IMR-90 (cell line): ENCODE measurements around the gene VPS41. TPM values are rescaled to one million over a fixed set of nuclear protein-coding genes. Genes with fewer than 3 reads are reported as not detected.
A peak's percentile ranks its signal among the peaks of the same experiment; 100 is the strongest.

ENCODE experiments used
- ATAC-seq: fragments of 200-7000 bp; cut with Tn5 transposase; 2 replicates; pipeline ENCODE4 v1.9.1; 2020; ENCODE audit warnings: low read depth, mild to moderate bottlenecking, moderate library complexity
- BruUV-seq: library from RNA; stranded (reverse); fragments of 400-500 nt; replicated peaks from 2 replicates; lab custom pipeline; 2021; lab: Mats Ljungman, UMichigan
- CTCF ChIA-PET: fragments of 300-600 bp; formaldehyde crosslinking; extraction: SDS; loops from one replicate; lab custom pipeline; 2021; ENCODE audit warnings: antibody characterized with exemption; lab: Yijun Ruan, JAX
- POLR2A ChIA-PET: fragments of 300-600 bp; sonication (Branson Sonifier 250); formaldehyde crosslinking; loops from one replicate; lab custom pipeline; 2022; ENCODE audit warnings: antibody characterized with exemption; ENCODE audit not compliant: unreplicated experiment; lab: Charles Lee
- DNase-seq: peaks from one replicate; pipeline ENCODE4 v3.0.0; 2013
- H2AFZ ChIP-seq: replicated peaks from 2 replicates; pipeline ENCODE3; 2013; ENCODE audit warnings: low read length, mild to moderate bottlenecking; ENCODE audit not compliant: poor library complexity
- H2AK5ac ChIP-seq: 2 replicates; pipeline ENCODE4 v1.6.1; 2013; ENCODE audit warnings: low read depth, low read length, inconsistent platforms
- H2AK9ac ChIP-seq: replicated peaks from 2 replicates; pipeline ENCODE3; 2013; ENCODE audit warnings: mild to moderate bottlenecking, low read depth, low read length, moderate library complexity; ENCODE audit not compliant: poor library complexity
- H2BK120ac ChIP-seq: 2 replicates; pipeline ENCODE4 v1.6.1; 2013; ENCODE audit warnings: low read depth, low read length, inconsistent platforms
- H2BK15ac ChIP-seq: 3 replicates; pipeline ENCODE4 v1.6.1; 2013; ENCODE audit warnings: low read depth, low read length, inconsistent platforms
- H2BK20ac ChIP-seq: 2 replicates; pipeline ENCODE4 v1.6.1; 2013; ENCODE audit warnings: low read depth, mild to moderate bottlenecking, inconsistent platforms, low read length, moderate library complexity
- H2BK5ac ChIP-seq: 2 replicates; pipeline ENCODE4 v1.6.1; 2013; ENCODE audit warnings: mild to moderate bottlenecking, low read depth, low read length, inconsistent platforms; ENCODE audit not compliant: poor library complexity, severe bottlenecking
- H3K14ac ChIP-seq: replicated peaks from 2 replicates; pipeline ENCODE4 v1.6.1; 2013; ENCODE audit warnings: low read depth, low read length, inconsistent platforms
- H3K18ac ChIP-seq: 2 replicates; pipeline ENCODE4 v1.6.1; 2013; ENCODE audit warnings: low read depth, low read length, control low read depth
- H3K23ac ChIP-seq: 2 replicates; pipeline ENCODE4 v1.6.1; 2013; ENCODE audit warnings: low read depth, low read length, inconsistent platforms
- H3K27ac ChIP-seq: 2 replicates; pipeline ENCODE4 v1.5.1; 2013; ENCODE audit warnings: mild to moderate bottlenecking, control low read depth, low read length; ENCODE audit not compliant: insufficient read depth
- H3K27me3 ChIP-seq: 2 replicates; pipeline ENCODE4 v1.6.1; 2013; ENCODE audit warnings: low read length; ENCODE audit not compliant: control insufficient read depth, insufficient read depth
- H3K36me3 ChIP-seq: 2 replicates; pipeline ENCODE4 v1.6.1; 2013; ENCODE audit warnings: low read length, mixed read lengths; ENCODE audit not compliant: control insufficient read depth, insufficient read depth
- H3K4ac ChIP-seq: 2 replicates; pipeline ENCODE4 v1.6.1; 2013; ENCODE audit warnings: low read depth, low read length, inconsistent platforms
- H3K4me1 ChIP-seq: 2 replicates; pipeline ENCODE4 v1.6.1; 2013; ENCODE audit warnings: low read length, mixed read lengths; ENCODE audit not compliant: control insufficient read depth, insufficient read depth
- H3K4me2 ChIP-seq: 2 replicates; pipeline ENCODE4 v1.6.1; 2013; ENCODE audit warnings: low read depth, mild to moderate bottlenecking, control low read depth, low read length, moderate library complexity
- H3K4me3 ChIP-seq: 2 replicates; pipeline ENCODE4 v1.5.1; 2013; ENCODE audit warnings: low read depth, mild to moderate bottlenecking, control low read depth, low read length, moderate library complexity; ENCODE audit not compliant: insufficient read depth
- H3K56ac ChIP-seq: 2 replicates; pipeline ENCODE4 v1.6.1; 2013; ENCODE audit warnings: low read length, inconsistent platforms; ENCODE audit not compliant: insufficient read depth; ENCODE audit errors: extremely low read depth
- H3K79me1 ChIP-seq, 2 experiments: 2 replicates each; pipeline ENCODE4 v1.6.1; 2013; ENCODE audit warnings: low read length in 2 of 2, inconsistent platforms in 1 of 2, low read depth in 1 of 2
- H3K9ac ChIP-seq: 2 replicates; pipeline ENCODE4 v1.6.1; 2013; ENCODE audit warnings: low read depth, low read length, control low read depth
- H3K9me1 ChIP-seq: 2 replicates; pipeline ENCODE4 v1.6.1; 2013; ENCODE audit warnings: low read length, inconsistent platforms; ENCODE audit not compliant: insufficient read depth
- H3K9me3 ChIP-seq: 2 replicates; pipeline ENCODE4 v1.6.1; 2013; ENCODE audit warnings: low read length; ENCODE audit not compliant: control insufficient read depth, insufficient read depth
- H4K20me1 ChIP-seq: 2 replicates; pipeline ENCODE4 v1.6.1; 2013; ENCODE audit warnings: low read length, inconsistent platforms; ENCODE audit not compliant: insufficient read depth
- H4K5ac ChIP-seq: 2 replicates; pipeline ENCODE4 v1.6.1; 2013; ENCODE audit warnings: mild to moderate bottlenecking, low read depth, low read length, control low read depth
- H4K8ac ChIP-seq, 2 experiments: 2 replicates each; pipeline ENCODE4 v1.6.1; 2013; ENCODE audit warnings: low read depth in 2 of 2, low read length in 2 of 2, control low read depth in 1 of 2, inconsistent platforms in 1 of 2
- H4K91ac ChIP-seq: 2 replicates; pipeline ENCODE4 v1.6.1; 2013; ENCODE audit warnings: low read depth, low read length, inconsistent platforms; ENCODE audit not compliant: insufficient read depth
- BHLHE40 ChIP-seq: fragments of 150-350 bp; IDR thresholded peaks from 2 replicates; pipeline ENCODE4 v1.6.1; 2016; ENCODE audit warnings: mild to moderate bottlenecking, low read depth, low read length
- CEBPB ChIP-seq: IDR thresholded peaks from 2 replicates; pipeline ENCODE4 v1.6.1; 2012; ENCODE audit warnings: low read depth, low read length, improper control_type of control experiment
- CHD1 ChIP-seq: IDR thresholded peaks from 2 replicates; pipeline ENCODE4 v1.6.1; 2012; ENCODE audit warnings: low read depth, low read length, improper control_type of control experiment
- CTCF ChIP-seq: conservative IDR thresholded peaks from 2 replicates; pipeline ENCODE4 v1.5.1; 2012; ENCODE audit warnings: mild to moderate bottlenecking, low read depth, low read length, improper control_type of control experiment
- ELK1 ChIP-seq: fragments of 150-350 bp; IDR thresholded peaks from 2 replicates; pipeline ENCODE4 v1.6.1; 2016; ENCODE audit warnings: low read depth, mild to moderate bottlenecking, low read length, moderate library complexity, borderline replicate concordance
- FOS ChIP-seq: fragments of 150-350 bp; IDR thresholded peaks from 2 replicates; pipeline ENCODE4 v1.6.1; 2016; ENCODE audit warnings: low read depth, low read length
- MAFK ChIP-seq: IDR thresholded peaks from 2 replicates; pipeline ENCODE4 v1.6.1; 2012; ENCODE audit warnings: low read depth, low read length, improper control_type of control experiment
- MAZ ChIP-seq: IDR thresholded peaks from 2 replicates; pipeline ENCODE4 v1.6.1; 2012; ENCODE audit warnings: low read depth, mild to moderate bottlenecking, low read length, improper control_type of control experiment, moderate library complexity, borderline replicate concordance
- NFE2L2 ChIP-seq: fragments of 150-350 bp; IDR thresholded peaks from 2 replicates; pipeline ENCODE4 v1.6.1; 2016; ENCODE audit warnings: low read depth, mild to moderate bottlenecking, low read length
- POLR2A ChIP-seq: IDR thresholded peaks from 2 replicates; pipeline ENCODE4 v1.6.1; 2012; ENCODE audit warnings: mild to moderate bottlenecking, low read depth, low read length
- RAD21 ChIP-seq: IDR thresholded peaks from 2 replicates; pipeline ENCODE4 v1.6.1; 2012; ENCODE audit warnings: low read length, improper control_type of control experiment
- RCOR1 ChIP-seq: IDR thresholded peaks from 2 replicates; pipeline ENCODE4 v1.6.1; 2012; ENCODE audit warnings: mild to moderate bottlenecking, low read length, improper control_type of control experiment; ENCODE audit not compliant: insufficient replicate concordance
- RFX5 ChIP-seq: IDR thresholded peaks from 2 replicates; pipeline ENCODE4 v1.8.0; 2012; ENCODE audit warnings: low read depth, mild to moderate bottlenecking, low read length, moderate library complexity
- SMC3 ChIP-seq: fragments of 150-350 bp; IDR thresholded peaks from 2 replicates; pipeline ENCODE4 v1.6.1; 2016; ENCODE audit warnings: low read depth, mild to moderate bottlenecking, antibody characterized with exemption, low read length, moderate library complexity
- USF2 ChIP-seq: fragments of 150-350 bp; IDR thresholded peaks from 2 replicates; pipeline ENCODE4 v1.6.1; 2017; ENCODE audit warnings: mild to moderate bottlenecking, antibody characterized with exemption, low read length, low read depth
- WGBS, 2 experiments: methylation state at CpG; one replicate each; pipeline versions ENCODE4 v1.1.5 to v1.1.7; 2013; ENCODE audit warnings: missing lambda C conversion rate in 2 of 2; ENCODE audit not compliant: insufficient read length in 1 of 2; ENCODE audit errors: extremely low coverage in 2 of 2; 5-methylcytosine and 5-hydroxymethylcytosine counted together
- dilution Hi-C: fragments of 300-500 bp; cut with HindIII; formaldehyde crosslinking; loops from one replicate; pipeline ENCODE4 v1.14.3; 2018; ENCODE audit warnings: low sequenced_read_pairs; ENCODE audit not compliant: unreplicated experiment
- in situ Hi-C: fragments of 300-500 bp; cut with MboI; formaldehyde crosslinking; loops from 3 replicates; pipeline ENCODE4 v1.14.3; 2019; ENCODE audit warnings: low sequenced_read_pairs, inconsistent platforms, mixed read lengths
- intact Hi-C: fragments of 100-400 bp; cut with micrococcal nuclease; formaldehyde crosslinking; loops from 2 replicates; pipeline ENCODE4 v1.10.0; 2022
- polyA plus RNA-seq, 3 experiments: library from polyadenylated mRNA; depleted of rRNA; stranded (reverse); fragments of >200 nt; gene quantifications; 2 replicates each; pipeline ENCODE4 v1.2.3, GENCODE V29; 2012; ENCODE audit warnings: low replicate concordance in 1 of 3
- total RNA-seq: library from RNA; depleted of rRNA; stranded (reverse); fragments of >200 nt; gene quantifications from 2 replicates; pipeline ENCODE4 v1.2.3, GENCODE V29; 2012

Gene VPS41
- total and polyA plus RNA-seq, 2 of the 4 experiments (the other 2 are of a cell fraction) = 16.0 to 28.0 TPM

- dilution Hi-C loops (no loop called here), in situ Hi-C loops (loop anchor here (25.0 kb wide), 1 partner anchor 897 kb away; no protein-coding TSS in a partner anchor), intact Hi-C loops (no loop called here)
- no peaks in the 10 kb centered on the region for H3K27me3 ChIP-seq
- no peak overlapping the region for H2AK9ac ChIP-seq
- no peak overlapping the region for H3K4me3 ChIP-seq
- WGBS, 2 experiments = 10% methylated on average over 2 of the region's 5 CpGs; no CpG with 5 or more reads in 1 of the 2 experiments
- H3K4me2 ChIP-seq = no peak overlapping the region
- H3K18ac ChIP-seq = peak overlapping the region; percentile 2; the same call in 1 of the 2 replicates
- BruUV-seq = no TSS peak
- peak overlapping the region; percentile 37 for H2BK120ac ChIP-seq
- peak overlapping the region in 1 of 2 experiments; percentile 22; a peak in 1 of 4 replicates for H4K8ac ChIP-seq
- peaks cover 3% of the 10 kb centered on the region; the same call in 1 of the 2 replicates for H3K9me1 ChIP-seq
- H3K23ac ChIP-seq = 0 out of 2 replicates have a peak overlapping the region, but pooled peaks have one; percentile 31
- POLR2A ChIA-PET = no interaction called here
- no peaks in the 10 kb centered on the region for H3K9me3 ChIP-seq
- CTCF ChIA-PET = interaction anchor here (0.7 to 0.9 kb wide), 2 partner anchors 11 to 14 kb away, joined by 3 to 4 read pairs; no protein-coding TSS in a partner anchor
- no peaks in the 10 kb centered on the region for H3K36me3 ChIP-seq
- no peak overlapping the region for H3K9ac ChIP-seq
- H2BK20ac ChIP-seq = peak overlapping the region; percentile 15
- peak overlapping the region; percentile 48 for H3K14ac ChIP-seq
- peaks cover 15 to 18% of the 10 kb centered on the region in 2 experiments for H3K79me1 ChIP-seq
- H2AK5ac ChIP-seq = no peak overlapping the region
- H2BK5ac ChIP-seq = peak overlapping the region; percentile 46
- H4K20me1 ChIP-seq = no peaks in the 10 kb centered on the region; the same call in 1 of the 2 replicates
- peak overlapping the region; percentile 12; the same call in 1 of the 2 replicates for H4K5ac ChIP-seq
- peak; percentile 33 for ATAC-seq
- H3K4me1 ChIP-seq = peaks cover 9% of the 10 kb centered on the region
- peak overlapping the region; percentile 6; the same call in 1 of the 2 replicates for H3K4ac ChIP-seq
- peak; percentile 36 for DNase-seq
- H3K56ac ChIP-seq = no peak overlapping the region
- peak overlapping the region; percentile 67 for H2AFZ ChIP-seq
- peak overlapping the region; percentile 55; the same call in 1 of the 2 replicates for H4K91ac ChIP-seq
- peak overlapping the region; percentile 21; the same call in 1 of the 2 replicates for H3K27ac ChIP-seq
- H2BK15ac ChIP-seq = 0 out of 3 replicates have a peak overlapping the region, but pooled peaks have one; percentile 9
- TF ChIP-seq POLR2A = no peak
- no peak for TF ChIP-seq ELK1
- no peak for TF ChIP-seq RCOR1
- TF ChIP-seq FOS = no peak
- no peak for TF ChIP-seq CEBPB
- no peak for TF ChIP-seq USF2
- no peak for TF ChIP-seq MAFK
- no peak for TF ChIP-seq CHD1
- TF ChIP-seq RFX5 = no peak
- TF ChIP-seq MAZ = no peak
- no peak for TF ChIP-seq SMC3
- no peak for TF ChIP-seq NFE2L2
- no peak for TF ChIP-seq BHLHE40
- TF ChIP-seq CTCF = no peak
- no peak for TF ChIP-seq RAD21
These were observed 69.1 kb downstream of the VPS41 start for GRCh38 chr7:38839851-38840250.
